Esophagus squamous epithelium (tissue), 5 donors: ENCODE measurements around the gene DMRT1. TPM values are rescaled to one million over a fixed set of nuclear protein-coding genes. Genes with fewer than 3 reads are reported as not detected.

Experiments used
- DNase-seq: peaks from one replicate; lab custom pipeline; 2025; lab: John Stamatoyannopoulos, UW
- H3K27ac ChIP-seq, 4 donors: fragments of 200-600 bp; sonication (generic); one replicate each; pipeline ENCODE4 v1.5.1; 2016 to 2019; ENCODE audit warnings: mild to moderate bottlenecking in 1 of 4
- H3K27me3 ChIP-seq, 4 donors: fragments of 200-600 bp; sonication (generic); 1 replicate in 3 of 4; 2 replicates in 1 of 4; pipeline versions ENCODE4 v1.5.1 to v1.6.0; 2017 to 2021; ENCODE audit warnings: antibody characterized with exemption in 1 of 4
- H3K36me3 ChIP-seq, 3 donors: fragments of 200-600 bp; sonication (generic); one replicate each; pipeline ENCODE4 v1.5.1; 2016 to 2019
- H3K4me1 ChIP-seq, 3 donors: fragments of 200-600 bp; sonication (generic); one replicate each; pipeline ENCODE4 v1.5.1; 2017 to 2019
- H3K4me3 ChIP-seq, 4 donors: fragments of 200-600 bp; sonication (generic); 1 replicate in 3 of 4; 2 replicates in 1 of 4; pipeline ENCODE4 v1.5.1; 2016 to 2019; ENCODE audit warnings: mild to moderate bottlenecking in 2 of 4, moderate library complexity in 1 of 4
- H3K9me3 ChIP-seq, 3 donors: fragments of 200-600 bp; sonication (generic); one replicate each; pipeline ENCODE4 v1.5.1; 2016 to 2019
- POLR2A ChIP-seq, 4 donors: fragments of 450-650 bp; IDR thresholded peaks; one replicate each; pipeline ENCODE4 v1.6.1; 2017; ENCODE audit warnings: antibody characterized with exemption in 4 of 4, mild to moderate bottlenecking in 4 of 4, moderate library complexity in 3 of 4
- WGBS, 2 donors: methylation state at CpG; one replicate each; pipeline ENCODE4 v1.1.5; 2018; 5-methylcytosine and 5-hydroxymethylcytosine counted together
- intact Hi-C: fragments of 100-400 bp; cut with DNase I; formaldehyde crosslinking; loops from one replicate; pipeline ENCODE4 v1.15.0; 2022
- total RNA-seq, 4 donors: library from RNA; depleted of rRNA; stranded (reverse); fragments of >200 nt; gene quantifications; one replicate each; pipeline ENCODE4 v1.1.0, GENCODE V29; 2016
- TF ChIP-seq, protein P1 (sequence below), 6 experiments: fragments of 450-650 bp in 4 of 6; fragments of 200-600 bp in 2 of 6; sonication (generic) in 2 of 6; IDR thresholded peaks; one replicate each; pipeline ENCODE4 v1.5.1; 2016 to 2019; ENCODE audit warnings: antibody characterized with exemption in 6 of 6, mild to moderate bottlenecking in 4 of 6, moderate library complexity in 4 of 6
- donor health status: DM: yes; HTN: yes; CAD: no.

Gene DMRT1
- total RNA-seq, 4 donors from 2014 or later, result not detected

DNA sequence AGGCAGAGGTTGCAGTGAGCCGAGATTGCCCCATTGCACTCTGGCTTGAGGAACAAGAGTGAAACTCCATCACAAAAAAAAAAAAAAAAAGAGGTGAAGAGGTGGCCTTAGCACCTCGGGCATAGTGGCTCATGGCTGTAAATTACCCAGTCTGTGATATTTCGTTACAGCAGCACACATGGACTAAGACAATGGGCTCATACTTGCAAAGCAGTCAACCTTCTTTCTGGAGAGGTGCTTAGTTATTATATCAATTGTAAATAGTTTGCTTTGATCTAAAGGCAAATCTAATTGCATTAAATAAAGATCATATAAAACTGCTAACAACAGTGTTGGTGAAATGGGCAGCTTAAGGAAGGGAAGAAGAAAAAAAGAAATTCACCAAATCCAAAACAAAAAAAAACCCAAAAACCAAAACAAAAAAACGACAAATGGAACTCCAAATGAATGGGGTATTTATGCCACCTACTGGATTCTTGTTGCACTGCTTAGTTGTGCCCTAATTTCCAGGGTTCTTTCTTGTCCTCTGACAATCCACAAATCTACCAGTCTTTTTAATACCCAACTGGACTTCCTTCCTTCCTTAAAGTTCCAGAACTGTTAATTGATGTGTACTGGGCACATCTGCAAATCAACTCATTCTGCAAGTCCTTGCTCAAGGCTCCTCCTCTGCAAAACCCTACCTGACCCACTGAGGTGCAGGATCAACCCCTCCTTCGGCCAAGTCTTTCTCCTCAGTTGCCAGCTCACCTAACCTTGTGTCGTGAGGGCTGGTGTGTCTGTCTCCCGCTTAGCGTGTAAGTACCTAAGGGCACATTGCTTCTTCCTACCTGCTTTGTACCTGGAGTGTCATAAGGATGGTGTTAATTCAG lies 35.0 kb upstream of the DMRT1 start:
- Histone ChIP-seq H3K27ac (no peak overlapping the region), H3K27me3 (no peaks in the 10 kb centered on the region), H3K4me3 (no peak overlapping the region), H3K36me3 (no peaks in the 10 kb centered on the region), H3K9me3 (no peaks in the 10 kb centered on the region), H3K4me1 (peaks cover 0 to 42% (median 0%) of the 10 kb centered on the region in 3 donors)
- WGBS, 2 donors, result 46 to 51% methylated on average over 8 of the region's 8 CpGs
- DNase-seq, result no peak
- TF ChIP-seq, protein P1, sequence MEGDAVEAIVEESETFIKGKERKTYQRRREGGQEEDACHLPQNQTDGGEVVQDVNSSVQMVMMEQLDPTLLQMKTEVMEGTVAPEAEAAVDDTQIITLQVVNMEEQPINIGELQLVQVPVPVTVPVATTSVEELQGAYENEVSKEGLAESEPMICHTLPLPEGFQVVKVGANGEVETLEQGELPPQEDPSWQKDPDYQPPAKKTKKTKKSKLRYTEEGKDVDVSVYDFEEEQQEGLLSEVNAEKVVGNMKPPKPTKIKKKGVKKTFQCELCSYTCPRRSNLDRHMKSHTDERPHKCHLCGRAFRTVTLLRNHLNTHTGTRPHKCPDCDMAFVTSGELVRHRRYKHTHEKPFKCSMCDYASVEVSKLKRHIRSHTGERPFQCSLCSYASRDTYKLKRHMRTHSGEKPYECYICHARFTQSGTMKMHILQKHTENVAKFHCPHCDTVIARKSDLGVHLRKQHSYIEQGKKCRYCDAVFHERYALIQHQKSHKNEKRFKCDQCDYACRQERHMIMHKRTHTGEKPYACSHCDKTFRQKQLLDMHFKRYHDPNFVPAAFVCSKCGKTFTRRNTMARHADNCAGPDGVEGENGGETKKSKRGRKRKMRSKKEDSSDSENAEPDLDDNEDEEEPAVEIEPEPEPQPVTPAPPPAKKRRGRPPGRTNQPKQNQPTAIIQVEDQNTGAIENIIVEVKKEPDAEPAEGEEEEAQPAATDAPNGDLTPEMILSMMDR (IDR thresholded peaks at IDR 0.05), result peak; percentile 24 to 74 (median 54)
- TF ChIP-seq POLR2A (IDR thresholded peaks at IDR 0.05), result no peak
- intact Hi-C loops, result no loop called here

DNA sequence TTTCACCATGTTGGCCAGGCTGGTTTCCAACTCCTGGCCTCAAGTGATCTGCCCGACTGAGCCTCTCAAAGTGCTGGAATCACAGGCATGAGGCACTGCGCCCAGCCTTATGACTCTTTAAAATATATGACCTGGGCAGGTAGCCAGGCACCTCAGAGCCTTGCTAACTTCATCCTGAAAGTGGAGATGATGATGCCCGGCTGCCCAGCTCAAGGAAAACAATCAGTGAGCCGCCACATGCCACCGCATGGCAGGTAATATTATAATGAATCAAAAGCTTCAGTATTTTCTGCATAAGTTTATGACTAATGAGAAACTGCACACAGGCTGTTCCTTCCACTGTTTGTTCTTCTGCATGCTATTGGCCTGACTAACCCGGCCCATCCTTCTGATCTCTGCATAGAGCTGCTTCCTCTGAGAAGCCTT lies 30.4 kb upstream of the DMRT1 start:
- no peak for DNase-seq
- Histone ChIP-seq H3K9me3 (no peaks in the 10 kb centered on the region), H3K4me3 (no peak overlapping the region), H3K4me1 (peaks cover 0 to 16% (median 0%) of the 10 kb centered on the region in 3 donors), H3K27ac (peak overlapping the region in 1 of 4 donors; percentile 43), H3K36me3 (no peaks in the 10 kb centered on the region), H3K27me3 (no peaks in the 10 kb centered on the region)
- intact Hi-C loops, result no loop called here
- 25 to 30% methylated on average over 4 to 5 of the region's 6 CpGs for WGBS, 2 donors
- TF ChIP-seq, protein P1 (IDR thresholded peaks at IDR 0.05), result no peak
- TF ChIP-seq POLR2A (IDR thresholded peaks at IDR 0.05), result no peak

DNA sequence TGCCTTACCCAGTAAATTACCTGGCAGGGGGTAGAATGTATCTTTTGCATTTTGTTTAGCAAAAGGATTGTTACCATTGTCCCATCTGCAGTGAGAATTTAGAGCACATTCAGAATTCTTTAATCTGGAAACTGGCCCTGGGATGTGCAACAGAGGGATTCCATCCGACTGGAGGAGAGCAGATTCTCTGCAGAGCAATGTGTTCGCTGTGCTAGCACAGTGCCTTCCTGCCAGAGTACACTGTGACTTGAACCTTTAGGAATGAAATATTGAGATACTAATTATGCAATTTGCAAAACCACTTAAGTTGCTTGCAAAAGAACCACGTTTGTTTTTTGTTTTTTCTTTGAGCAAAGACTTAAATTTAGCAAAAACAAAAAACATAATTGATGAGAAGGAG lies 22.5 kb upstream of the DMRT1 start:
- 16 to 37% methylated on average over 3 of the region's 3 CpGs for WGBS, 2 donors
- intact Hi-C loops, result no loop called here

DNA sequence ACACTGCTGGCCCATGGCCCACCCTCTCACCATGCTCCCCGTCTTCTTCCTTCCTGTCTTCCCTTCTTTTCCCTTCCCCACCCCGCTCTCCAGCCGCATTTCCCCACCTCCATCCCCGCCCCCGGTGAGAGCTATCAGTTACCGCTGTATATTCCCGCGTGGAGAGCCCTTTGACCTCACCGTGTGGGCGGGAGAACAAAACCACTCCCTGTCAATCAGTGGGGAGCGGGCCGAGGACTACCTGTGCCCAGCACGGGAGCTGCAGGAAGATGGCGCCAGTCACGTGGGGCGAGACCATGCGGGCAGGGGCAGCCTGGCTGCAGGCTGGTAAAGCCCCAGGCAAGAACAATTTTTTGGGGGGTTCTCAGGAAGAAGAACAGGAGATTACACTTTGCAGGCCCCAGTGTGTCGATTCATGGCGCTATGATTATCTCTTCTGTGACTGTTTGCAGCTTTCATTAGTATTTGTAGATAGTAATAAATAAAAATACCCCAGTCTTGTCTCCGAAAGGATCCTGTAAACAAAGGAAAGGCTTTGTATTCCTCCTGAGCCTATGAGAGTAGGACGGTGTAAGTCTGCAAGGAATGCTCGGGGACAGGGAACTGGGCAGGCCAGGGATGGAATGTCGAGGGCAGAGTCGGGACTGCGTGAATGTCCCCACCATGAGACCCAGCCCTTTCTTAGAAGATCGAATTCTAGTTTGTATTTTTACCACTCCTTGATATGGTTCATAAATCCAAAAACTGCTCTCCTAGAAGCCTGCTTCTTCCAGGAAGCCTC lies 14.8 kb upstream of the DMRT1 start:
- no peak for TF ChIP-seq POLR2A (IDR thresholded peaks at IDR 0.05)
- TF ChIP-seq, protein P1 (IDR thresholded peaks at IDR 0.05), result no peak
- H3K27me3 ChIP-seq, result no peaks in the 10 kb centered on the region
- H3K27ac ChIP-seq, result no peak overlapping the region
- H3K4me1 ChIP-seq, result no peaks in the 10 kb centered on the region
- no peaks in the 10 kb centered on the region for H3K36me3 ChIP-seq
- H3K9me3 ChIP-seq, result no peaks in the 10 kb centered on the region
- intact Hi-C loops, result no loop called here
- no peak for DNase-seq
- 78 to 84% methylated on average over 11 to 20 of the region's 26 CpGs for WGBS, 2 donors
- no peak overlapping the region for H3K4me3 ChIP-seq

More for the DNA sequence above, 22.5 kb upstream of the DMRT1 start:
- H3K36me3 ChIP-seq, result no peaks in the 10 kb centered on the region
- no peak overlapping the region for H3K4me3 ChIP-seq
- H3K9me3 ChIP-seq, result no peaks in the 10 kb centered on the region
- no peak overlapping the region for H3K27ac ChIP-seq
- TF ChIP-seq POLR2A (IDR thresholded peaks at IDR 0.05), result no peak
- TF ChIP-seq, protein P1 (IDR thresholded peaks at IDR 0.05), result no peak
- no peaks in the 10 kb centered on the region for H3K27me3 ChIP-seq
- no peak for DNase-seq
- H3K4me1 ChIP-seq, result peaks cover 0 to 7% (median 0%) of the 10 kb centered on the region in 3 donors
